Measurements from ENCODE around the gene EPHA2.
A peak's percentile ranks its signal among the peaks of the same experiment; 100 is the strongest.

The EPHA2 gene

GRCh38 chr1:16149146-16149545, 6.7 kb downstream of the EPHA2 start:
- no peak for DNase-seq

DNA sequence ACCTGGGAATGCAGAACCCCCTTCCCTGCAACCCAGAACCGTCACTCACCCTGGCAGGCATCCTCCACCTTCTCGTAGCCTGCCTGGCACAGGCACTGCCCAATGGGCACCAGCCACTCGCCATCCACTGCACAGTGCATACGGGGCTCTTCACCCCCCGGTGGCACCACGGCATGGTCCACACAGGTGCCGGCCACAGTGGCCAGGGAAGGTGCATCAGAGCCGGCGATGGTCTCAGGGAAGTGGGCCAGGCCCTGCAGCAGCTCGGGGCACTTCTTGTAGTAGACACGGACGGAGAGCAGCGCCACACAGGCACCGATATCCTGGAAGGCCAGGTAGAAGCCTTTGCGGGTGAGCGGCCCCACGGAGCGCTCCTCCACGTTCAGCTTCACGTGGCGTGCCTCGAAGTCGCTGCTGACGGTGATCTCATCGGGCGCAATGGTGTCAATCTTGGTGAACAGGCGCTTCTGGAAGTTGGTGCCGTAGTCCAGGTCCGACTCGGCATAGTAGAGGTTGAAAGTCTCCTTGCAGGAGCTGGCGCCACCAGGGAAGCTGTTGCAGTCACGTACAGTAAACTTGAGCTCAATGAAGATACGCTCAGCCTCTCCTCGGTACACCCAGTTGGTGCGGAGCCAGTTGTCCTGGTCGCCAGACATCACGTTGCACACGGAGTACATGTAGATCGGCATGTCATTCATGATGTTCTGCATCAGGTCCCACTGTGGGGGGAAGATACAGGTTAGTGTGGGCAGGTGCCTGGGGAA, 7.4 kb downstream of the EPHA2 start:
- no peak for DNase-seq

DNA sequence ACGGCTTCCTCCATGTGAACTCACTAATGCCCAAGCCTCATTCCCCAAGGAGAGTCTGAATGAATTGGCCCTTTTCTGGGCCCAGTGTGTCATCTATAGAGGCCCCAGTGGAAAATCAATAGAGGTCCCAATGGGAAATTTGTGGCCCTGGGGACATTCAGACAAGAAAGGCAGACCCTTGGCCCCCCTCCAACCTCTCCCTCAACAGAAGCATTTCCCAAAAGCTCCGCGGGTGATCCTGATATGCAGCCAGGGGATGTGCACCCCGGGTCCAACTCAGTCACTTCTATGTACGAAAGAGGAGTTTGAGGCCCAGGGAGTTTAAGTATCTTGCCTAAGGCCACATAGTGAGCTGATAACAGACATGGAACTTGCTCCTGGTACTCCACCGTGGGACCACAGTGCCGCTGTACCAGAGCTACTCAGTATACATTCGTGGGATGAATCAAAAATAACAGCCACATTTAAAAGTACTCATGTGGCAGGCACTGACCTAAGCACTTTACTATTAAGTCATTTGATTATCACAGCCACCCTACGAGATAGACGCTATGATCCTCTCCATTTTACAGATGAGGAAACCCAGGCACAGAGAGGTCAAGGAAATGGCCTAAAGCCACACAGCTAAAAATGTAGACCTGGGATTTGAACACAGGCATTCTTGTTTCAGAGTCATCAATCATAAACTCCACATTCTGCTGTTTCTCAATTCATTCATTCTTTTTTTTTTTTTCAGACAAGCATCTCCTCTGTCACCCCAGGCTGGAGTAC, 8.5 kb downstream of the EPHA2 start:
- no peak for DNase-seq

DNA sequence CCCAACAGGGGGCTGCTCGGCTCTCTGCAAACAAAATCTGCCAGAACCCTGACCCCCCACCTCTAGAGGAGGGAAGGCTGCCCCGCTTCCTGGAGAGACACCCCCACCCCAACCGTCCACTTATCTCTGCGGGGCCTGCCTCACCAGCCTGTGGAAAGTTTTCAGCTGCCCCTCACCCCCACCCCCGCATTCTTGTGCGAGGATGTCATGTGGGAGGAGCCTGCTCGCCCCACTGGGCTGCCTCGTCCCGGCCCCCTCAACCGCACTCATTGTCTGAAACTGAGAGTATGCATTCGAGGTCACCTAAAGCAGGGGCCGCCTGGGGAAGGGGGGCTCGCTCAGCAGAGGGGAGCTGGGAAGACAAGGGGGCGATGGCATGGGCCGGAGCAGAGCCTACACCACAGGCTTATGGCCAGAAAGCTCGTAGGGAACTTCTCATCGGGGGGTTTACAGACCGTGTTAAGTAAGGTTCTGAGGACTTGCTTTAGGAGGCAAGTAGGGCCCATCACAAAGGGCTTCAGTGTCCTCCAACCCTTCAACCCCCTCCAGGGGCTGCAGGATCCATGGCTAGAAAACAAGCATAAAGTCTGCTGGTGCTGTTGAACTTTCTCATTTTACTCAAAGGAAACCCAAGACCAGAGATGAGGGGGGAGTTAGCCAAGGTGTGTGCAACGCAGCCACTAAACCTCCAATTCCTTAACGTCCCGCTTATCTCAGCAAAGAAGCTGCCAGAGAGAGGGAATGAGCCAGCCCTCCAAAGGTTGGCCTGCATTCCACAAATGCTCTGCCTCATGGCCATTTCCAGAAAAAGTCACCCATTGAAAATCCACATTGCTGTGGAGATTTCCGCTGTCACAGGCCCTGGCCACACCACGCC, 9.4 kb downstream of the EPHA2 start:
- peak; percentile 87 for DNase-seq

DNA sequence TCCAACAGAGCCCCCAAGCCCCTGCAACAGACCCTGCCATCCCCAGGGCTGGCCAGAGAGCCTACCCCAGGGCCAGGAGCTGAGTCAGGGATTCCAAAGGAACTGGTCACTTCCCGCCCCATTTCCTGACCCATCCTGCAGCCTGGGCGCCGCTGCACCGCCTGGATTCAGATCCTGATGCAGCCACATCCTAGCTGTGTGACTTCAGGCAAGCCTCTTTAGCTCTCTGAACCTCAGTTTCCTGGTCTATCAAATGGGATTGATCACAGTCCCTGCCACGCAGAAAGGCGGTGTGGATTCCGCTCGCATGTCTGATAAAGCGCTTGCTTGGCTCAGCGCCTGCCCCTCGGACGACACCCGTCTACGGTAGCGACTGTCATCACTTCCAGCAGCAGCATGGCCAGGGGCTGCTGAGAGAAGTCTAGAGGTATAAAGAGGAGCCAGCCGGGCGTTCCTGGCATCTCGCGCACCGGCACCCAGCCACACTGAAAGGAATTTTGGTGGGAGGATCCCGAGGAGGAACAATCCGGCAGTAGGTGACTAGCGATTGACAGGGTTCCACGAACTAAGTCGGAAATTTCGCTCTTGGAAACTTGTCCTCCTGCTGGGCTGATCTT, 10.1 kb downstream of the EPHA2 start:
- peak; percentile 97 for DNase-seq

GRCh38 chr1:16145030-16145661, 10.7 kb downstream of the EPHA2 start:
- peak; percentile 54 for DNase-seq

GRCh38 chr1:16144325-16145029, 11.4 kb downstream of the EPHA2 start:
- DNase-seq = no peak

DNA sequence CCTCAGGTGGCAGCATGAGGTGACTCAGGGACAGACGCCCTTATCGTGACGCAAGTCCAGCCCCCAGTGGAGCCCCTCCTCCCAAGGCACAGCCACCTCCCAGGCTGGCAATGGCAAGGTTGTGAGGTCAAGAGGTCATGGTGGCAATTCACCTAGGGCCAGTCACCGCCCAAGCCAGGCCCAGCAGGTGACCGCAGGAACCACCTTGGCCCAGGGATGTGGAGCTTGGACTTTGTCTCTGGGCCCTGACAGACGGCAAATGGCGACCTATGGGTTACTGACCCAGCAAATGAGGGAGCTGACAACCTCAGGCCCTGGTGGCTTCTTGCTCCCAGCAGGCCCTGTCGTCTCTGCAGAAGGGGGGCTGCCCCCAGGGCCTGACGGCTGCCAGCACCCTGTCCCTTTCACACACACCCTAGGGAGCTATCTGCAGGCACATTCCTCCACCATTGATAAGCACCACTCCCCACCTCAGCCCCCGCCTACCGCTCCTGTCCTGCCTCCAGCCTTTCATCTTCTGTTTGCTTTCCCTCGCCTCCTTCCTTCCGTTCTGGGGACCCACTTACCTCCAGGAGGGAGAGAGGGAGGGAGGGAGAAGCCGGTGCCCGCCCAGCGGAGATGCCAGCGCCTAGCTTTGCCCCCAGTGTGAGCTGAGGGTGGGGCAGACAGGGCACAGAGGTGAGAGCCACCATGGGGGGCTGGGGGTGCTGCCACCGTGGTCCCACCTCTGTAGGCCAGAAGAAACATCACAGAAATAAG, 12.1 kb downstream of the EPHA2 start:
- DNase-seq = peak; percentile 31

DNA sequence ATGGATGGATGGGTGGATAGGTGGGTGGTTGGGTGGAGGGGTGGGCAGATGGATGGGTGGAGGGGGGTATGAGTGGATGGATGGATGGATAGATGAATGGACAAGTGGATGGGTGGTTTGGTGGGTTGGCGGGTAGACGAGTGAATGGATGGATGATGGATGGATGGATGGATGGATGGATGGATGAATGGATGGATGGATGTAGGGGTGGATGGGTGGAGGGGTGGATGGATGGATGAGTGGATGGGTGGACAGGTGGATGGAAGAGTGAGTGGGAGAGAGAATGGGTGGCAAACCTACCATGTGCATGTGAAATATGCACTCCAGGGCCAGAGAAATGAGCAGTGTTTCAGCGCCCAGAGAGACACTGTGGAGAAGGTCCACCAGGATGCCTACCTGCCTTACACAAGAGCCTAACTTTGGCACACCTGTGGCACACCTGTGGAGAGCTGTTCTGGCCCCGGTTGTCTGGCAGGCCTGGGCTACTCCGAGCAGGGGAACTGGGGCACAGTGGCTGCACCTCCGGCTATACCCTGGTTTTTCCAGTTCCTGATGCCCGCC, 12.8 kb downstream of the EPHA2 start:
- no peak for DNase-seq

- DNase-seq = no peak
These were observed 13.4 kb downstream of the EPHA2 start for GRCh38 chr1:16142383-16142995.

DNA sequence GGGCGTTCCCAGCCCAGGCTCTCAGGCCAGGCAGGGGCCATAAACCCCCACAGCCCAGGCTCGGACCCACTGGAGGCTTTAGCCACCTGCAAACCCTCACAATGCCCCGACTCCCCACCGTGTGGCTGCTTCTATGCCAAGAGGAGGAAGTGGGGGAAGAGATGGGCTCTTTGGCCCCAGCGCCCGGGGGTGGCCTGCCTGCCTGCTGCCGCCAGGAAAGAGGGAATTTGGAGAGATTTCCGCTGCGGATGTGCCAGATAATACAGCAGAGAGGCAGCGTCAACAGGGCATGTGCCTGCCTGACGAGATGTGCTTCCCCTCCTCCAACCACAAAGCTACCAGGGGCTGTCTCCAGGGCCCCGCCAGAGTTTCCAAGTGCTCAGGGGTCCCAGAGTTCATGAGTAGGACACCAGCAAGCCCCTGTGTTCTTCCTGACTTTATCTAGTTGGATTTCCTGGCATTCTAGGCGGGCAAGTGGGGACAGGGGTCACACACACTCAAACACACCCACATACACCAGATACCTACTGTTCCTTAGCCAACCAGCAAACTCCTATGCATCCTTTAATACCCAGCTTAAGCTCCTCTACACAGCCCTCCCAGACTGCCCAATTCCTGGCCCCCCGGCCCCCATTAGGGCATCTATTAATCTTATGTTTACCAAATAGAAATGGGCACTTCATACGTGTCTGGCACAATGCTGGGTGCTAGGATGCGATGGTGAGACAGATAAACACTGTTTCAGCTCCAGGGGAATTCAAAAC, 14.1 kb downstream of the EPHA2 start:
- no peak for DNase-seq

- DNase-seq = no peak
These were observed 15.7 kb downstream of the EPHA2 start for GRCh38 chr1:16140068-16140596.

DNA sequence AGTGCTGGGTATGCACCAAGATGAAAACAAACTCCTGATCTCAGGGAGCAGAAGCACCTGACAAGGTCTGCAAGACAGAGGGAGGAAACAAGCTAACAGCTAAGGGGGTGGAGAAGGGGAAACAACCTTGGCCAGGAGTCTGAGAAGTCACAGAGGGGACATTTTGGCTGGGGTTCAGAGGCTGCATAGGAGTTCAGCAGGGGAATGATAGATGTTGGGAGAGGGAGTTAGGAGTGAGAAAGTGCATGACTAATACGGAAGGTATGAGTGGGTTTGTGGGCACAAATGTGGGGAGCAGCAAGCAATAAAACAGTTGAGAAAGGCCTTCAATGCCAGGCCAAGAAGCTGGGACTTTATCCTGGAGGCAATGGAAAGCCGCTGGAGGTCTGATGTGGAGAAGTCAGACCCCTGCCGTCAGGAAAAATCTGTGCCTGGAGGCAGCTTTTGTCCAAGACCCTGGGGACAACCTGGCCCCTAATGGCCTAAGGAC, 16.4 kb downstream of the EPHA2 start:
- DNase-seq = peak; percentile 93

GRCh38 chr1:16138772-16139221, 17.1 kb downstream of the EPHA2 start:
- peak; percentile 51 for DNase-seq

GRCh38 chr1:16137890-16138467, 17.9 kb downstream of the EPHA2 start:
- DNase-seq = no peak

DNA sequence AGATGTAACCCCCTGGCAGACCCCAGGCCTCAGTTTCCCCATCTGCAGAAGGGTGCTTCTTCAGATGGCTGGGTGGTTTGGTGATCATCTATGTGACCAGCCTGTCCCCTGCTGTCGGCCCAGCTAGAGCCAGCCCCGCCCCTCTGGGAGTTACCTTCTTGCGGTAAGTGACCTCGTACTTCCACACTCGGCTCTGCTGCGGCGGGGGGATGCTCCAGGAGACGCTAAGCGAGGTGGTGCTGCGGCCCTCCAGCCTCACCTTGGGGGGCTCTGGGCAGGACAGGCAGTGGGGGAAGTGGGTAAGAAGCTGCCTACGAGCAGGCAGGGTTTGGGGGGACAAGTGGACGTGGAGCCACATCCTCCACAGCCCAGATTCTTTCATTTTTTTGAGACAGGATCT, 20.4 kb downstream of the EPHA2 start:
- DNase-seq = no peak

DNA sequence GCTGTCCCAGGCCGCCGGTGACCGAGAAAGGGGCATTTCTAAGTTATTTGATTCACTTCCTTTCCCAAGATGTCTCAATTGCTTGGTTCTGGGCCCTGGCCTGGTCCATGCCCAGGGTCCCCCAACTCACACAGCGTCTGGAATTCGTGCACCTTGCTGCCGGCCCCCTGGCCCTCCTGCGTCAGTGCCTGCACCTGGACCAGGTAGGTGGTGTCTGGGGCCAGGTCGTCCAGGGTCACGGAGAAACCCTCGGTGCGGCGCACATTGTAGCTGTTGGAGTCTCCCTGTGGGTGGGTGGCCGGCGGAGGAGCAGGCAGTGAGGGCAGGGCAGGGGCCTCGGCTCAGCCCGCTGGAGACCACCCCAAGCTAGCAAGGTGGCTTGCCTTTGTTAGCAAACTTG, 21.0 kb downstream of the EPHA2 start:
- DNase-seq = no peak

DNA sequence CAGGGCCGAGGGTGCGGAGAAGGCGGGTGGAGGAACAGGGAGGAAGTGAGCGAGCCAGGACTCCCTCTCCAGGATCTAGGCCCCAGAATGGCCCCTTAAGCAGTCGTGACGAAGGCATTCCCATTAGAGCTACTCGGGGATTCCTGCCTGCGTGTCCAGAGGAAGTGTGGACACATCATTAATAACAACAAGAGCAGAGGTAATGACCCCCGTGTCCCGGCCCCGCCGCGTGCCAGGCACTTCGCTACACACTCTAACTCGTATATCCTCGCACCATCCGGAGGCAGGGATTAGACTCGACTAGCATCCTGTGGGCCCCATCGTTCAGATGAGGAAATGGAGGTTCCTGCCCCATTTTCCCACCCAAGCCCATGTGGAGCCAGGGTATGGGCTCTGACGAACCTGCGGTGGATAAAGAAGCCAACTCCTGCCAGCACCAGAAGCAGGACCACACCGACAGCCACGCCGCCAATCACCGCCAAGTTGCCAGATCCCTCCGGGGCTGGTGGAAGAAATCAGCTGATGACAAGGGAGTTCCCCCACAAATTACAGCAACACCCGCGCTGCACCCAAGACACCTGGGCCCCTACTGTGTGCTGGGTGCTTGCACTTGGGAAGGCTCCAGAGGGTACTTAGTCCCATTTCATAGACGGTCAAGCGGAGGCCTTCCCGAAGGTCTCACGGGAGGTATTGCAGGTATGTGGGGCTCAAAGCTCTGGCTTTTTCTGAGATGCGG, 21.6 kb downstream of the EPHA2 start:
- DNase-seq = no peak

Data from HCEC 1CT (cell line).